Fibroblast of the aortic adventitia (primary cell): ENCODE data around the gene ZNF813. TPM values are rescaled to one million over a fixed set of nuclear protein-coding genes. Genes with fewer than 3 reads are reported as not detected.

Experiments used
- DNase-seq: peaks from one replicate; pipeline ENCODE4 v3.0.0-alpha.2; 2010; ENCODE audit warnings: low read depth
- H3K4me3 ChIP-seq: 2 replicates; pipeline ENCODE4 v1.5.1; 2011; ENCODE audit warnings: low read depth, mild to moderate bottlenecking, control low read depth, low read length, moderate library complexity
- CTCF ChIP-seq: IDR thresholded peaks from 2 replicates; pipeline ENCODE4 v1.5.1; 2011; ENCODE audit warnings: mild to moderate bottlenecking, low read length, control low read depth, inconsistent platforms; ENCODE audit not compliant: insufficient read depth
- total RNA-seq: library from RNA; depleted of rRNA; stranded (reverse); fragments of >200 nt; gene quantifications from 2 replicates; pipeline ENCODE4 v1.2.3, GENCODE V29; 2012; ENCODE audit warnings: low replicate concordance

The ZNF813 gene
- total RNA-seq, 1 donor: 2.5 TPM

DNA sequence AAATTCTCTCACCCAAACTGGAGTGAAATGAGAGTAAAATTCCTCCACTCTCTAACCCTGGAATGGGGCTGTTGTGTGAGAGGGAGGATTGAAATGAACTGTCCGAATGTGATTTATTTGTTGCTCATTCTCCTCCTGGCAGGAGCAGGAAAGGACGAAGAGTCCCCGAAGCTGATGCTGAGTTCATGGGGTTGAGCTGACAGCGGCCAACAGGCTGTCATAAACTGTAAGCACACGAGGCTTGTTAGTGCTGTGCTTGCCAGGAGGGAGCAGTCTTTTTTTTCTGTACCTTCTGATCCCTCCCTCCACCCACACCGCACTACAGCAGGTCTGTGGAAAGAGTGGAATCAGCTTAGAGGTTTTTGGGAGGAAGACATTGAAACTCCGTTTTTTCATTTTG is 37.4 kb downstream of the ZNF813 start:
- no peak for DNase-seq
- H3K4me3 ChIP-seq: no peak overlapping the region
- no peak for TF ChIP-seq CTCF

DNA sequence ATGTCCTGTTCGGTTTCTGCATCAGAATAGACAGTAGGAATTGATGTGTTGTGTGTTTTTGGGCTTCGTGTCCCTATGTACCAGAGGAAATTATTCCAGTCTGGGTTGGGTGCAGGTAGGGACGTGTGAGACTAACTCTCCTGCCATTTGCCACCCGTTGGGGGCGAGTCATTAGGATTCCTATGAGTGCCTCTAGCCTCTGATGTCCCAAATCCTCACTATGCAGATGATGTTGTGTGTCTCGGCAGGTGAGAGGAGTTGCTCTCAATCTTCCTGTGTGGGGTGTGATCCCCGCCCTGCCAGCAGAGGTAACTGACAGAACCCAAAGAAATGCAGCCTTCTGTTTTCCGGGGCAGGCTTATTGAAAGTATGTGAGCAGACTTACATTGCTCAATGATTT is 39.2 kb downstream of the ZNF813 start:
- TF ChIP-seq CTCF: no peak
- no peak overlapping the region for H3K4me3 ChIP-seq
- no peak for DNase-seq

DNA sequence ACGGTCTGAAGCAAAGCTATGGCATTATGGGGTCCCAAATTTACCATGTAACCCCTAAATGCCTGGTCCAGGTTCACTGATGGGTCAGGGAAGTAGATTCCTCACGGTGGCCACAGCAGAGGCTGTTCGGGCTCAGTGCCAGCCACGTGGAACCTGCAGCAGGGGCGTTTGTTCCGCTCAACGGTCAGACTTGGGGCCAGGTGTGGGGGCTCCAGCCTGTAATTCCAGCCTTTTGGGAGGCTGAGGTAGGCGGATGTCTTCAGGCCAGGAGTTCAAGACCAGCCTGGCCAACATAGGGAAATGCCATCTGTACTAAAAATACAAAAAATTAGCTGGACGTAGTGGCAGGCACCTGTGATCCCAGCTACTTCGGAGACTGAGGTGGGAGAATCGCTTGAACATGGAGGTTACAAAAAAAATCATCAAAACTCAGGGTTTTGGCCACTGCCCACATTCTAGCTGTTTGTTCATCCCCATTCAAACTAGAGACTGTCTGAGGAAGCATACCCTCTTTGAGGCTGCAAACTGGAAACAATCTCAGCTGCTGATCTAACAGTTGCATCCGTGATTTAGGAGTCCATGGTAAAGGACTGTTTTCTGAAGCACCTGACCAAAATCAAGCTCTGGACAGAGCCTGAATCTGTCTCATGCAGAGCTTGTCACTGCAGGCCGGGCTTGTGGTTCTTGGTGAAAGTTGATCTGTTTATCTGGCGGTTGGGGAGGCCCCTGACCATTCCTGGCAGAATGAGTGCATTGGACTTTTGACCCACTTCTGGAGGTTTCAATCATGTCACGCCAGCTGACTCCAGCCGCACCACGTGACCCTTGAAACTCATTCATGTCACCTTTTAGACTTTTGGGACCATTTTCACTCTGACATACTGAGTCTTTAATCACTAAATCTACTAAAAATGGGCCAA is 40.2 kb downstream of the ZNF813 start:
- no peak for TF ChIP-seq CTCF
- DNase-seq: no peak
- H3K4me3 ChIP-seq: no peak overlapping the region

GRCh38 chr19:53509443-53509842 is 41.9 kb downstream of the ZNF813 start:
- no peak overlapping the region for H3K4me3 ChIP-seq
- no peak for DNase-seq
- TF ChIP-seq CTCF: no peak

GRCh38 chr19:53509845-53510244 is 42.3 kb downstream of the ZNF813 start:
- no peak for TF ChIP-seq CTCF
- no peak for DNase-seq
- no peak overlapping the region for H3K4me3 ChIP-seq

DNA sequence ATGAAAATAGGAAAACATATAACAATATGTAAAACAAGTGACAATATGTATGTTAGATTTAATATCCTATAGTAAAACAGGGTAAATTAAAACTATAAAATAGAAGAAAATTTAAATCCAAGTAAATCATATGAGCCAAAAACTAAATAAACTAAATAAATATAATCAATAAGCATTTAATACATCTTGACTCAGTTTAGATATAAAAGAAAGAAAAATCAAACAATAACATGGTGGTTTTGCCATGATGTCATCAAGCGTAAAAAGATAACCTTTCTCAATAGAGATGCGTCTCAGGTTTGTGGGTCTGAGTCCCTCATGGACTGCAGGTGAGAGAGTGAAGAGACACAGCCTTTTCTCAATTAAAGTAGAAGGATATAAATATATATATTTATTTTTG is 43.8 kb downstream of the ZNF813 start:
- no peak overlapping the region for H3K4me3 ChIP-seq
- no peak for TF ChIP-seq CTCF
- DNase-seq: no peak
